CD4-positive, alpha-beta T cell (primary cell): Measurements from ENCODE around the gene MED31. TPM values are rescaled to one million over a fixed set of nuclear protein-coding genes. Genes with fewer than 3 reads are reported as not detected.
A peak's percentile ranks its signal among the peaks of the same experiment; 100 is the strongest.

Experiments
- ATAC-seq: fragments of 200-7000 bp; cut with Tn5 transposase; one replicate; pipeline ENCODE4 v1.10.0; 2022; ENCODE audit warnings: mild to moderate bottlenecking; ENCODE audit not compliant: poor library complexity
- CTCF ChIA-PET: fragments of 350-600 bp; sonication (Branson Sonifier 250); formaldehyde crosslinking; loops from one replicate; lab custom pipeline; 2021; ENCODE audit warnings: antibody characterized with exemption, inconsistent platforms; lab: Charles Lee
- POLR2A ChIA-PET: fragments of 350-600 bp; sonication (Branson Sonifier 250); formaldehyde crosslinking; loops from one replicate; lab custom pipeline; 2021; ENCODE audit warnings: antibody characterized with exemption, inconsistent platforms; lab: Charles Lee
- DNase-seq, 14 experiments: peaks; one replicate each; pipeline ENCODE4 v3.0.0-alpha.2; 2013 to 2020; ENCODE audit warnings: mixed read lengths in 2 of 14
- H3K27ac ChIP-seq, 2 donors: one replicate each; pipeline versions ENCODE4 v1.5.1 to v1.7.0; 2013; ENCODE audit warnings: low read length in 2 of 2, low read depth in 1 of 2, mild to moderate bottlenecking in 1 of 2
- H3K27me3 ChIP-seq, 2 experiments: 1 replicate in 1 of 2; 2 replicates in 1 of 2; pipeline versions ENCODE4 v1.6.1 to v1.7.0; 2013; ENCODE audit warnings: low read length in 2 of 2, control low read depth in 1 of 2, mild to moderate bottlenecking in 1 of 2, moderate library complexity in 1 of 2; ENCODE audit not compliant: insufficient read depth in 2 of 2, control insufficient read depth in 1 of 2
- H3K36me3 ChIP-seq: one replicate; pipeline ENCODE4 v1.6.1; 2013; ENCODE audit warnings: low read length, control low read depth; ENCODE audit not compliant: insufficient read depth
- H3K4me1 ChIP-seq: one replicate; pipeline ENCODE4 v1.6.1; 2013; ENCODE audit warnings: low read length, control low read depth; ENCODE audit not compliant: insufficient read depth
- H3K4me3 ChIP-seq: one replicate; pipeline ENCODE4 v1.5.1; 2013; ENCODE audit warnings: mild to moderate bottlenecking, low read length, moderate library complexity
- H3K9me3 ChIP-seq, 2 experiments: 1 replicate in 1 of 2; 2 replicates in 1 of 2; pipeline versions ENCODE4 v1.6.1 to v1.7.0; 2013; ENCODE audit warnings: low read length in 2 of 2, mild to moderate bottlenecking in 2 of 2, control low read depth in 1 of 2, moderate library complexity in 1 of 2; ENCODE audit not compliant: control insufficient read depth in 1 of 2, insufficient read depth in 1 of 2
- H3K27ac Mint-ChIP-seq: one replicate; pipeline ENCODE4 v1.8.0; 2020; ENCODE audit warnings: mixed read lengths
- H3K27me3 Mint-ChIP-seq: one replicate; pipeline ENCODE4 v1.8.0; 2021; ENCODE audit warnings: mixed read lengths
- H3K36me3 Mint-ChIP-seq: one replicate; pipeline ENCODE4 v1.8.0; 2021; ENCODE audit warnings: low read depth, mixed read lengths
- H3K4me1 Mint-ChIP-seq: one replicate; pipeline ENCODE4 v1.8.0; 2021; ENCODE audit warnings: low read depth, mixed read lengths
- H3K4me3 Mint-ChIP-seq: one replicate; pipeline ENCODE4 v1.8.0; 2020; ENCODE audit warnings: mild to moderate bottlenecking, mixed read lengths
- H3K9me3 Mint-ChIP-seq: one replicate; pipeline ENCODE4 v1.8.0; 2020; ENCODE audit warnings: mixed read lengths
- intact Hi-C, 2 experiments: fragments of 100-400 bp; cut with DNase I in 1 of 2; cut with micrococcal nuclease in 1 of 2; formaldehyde crosslinking; loops; one replicate each; pipeline versions ENCODE4 v1.15.1 to v1.9.0; 2023 to 2025; cut with DNase I, micrococcal nuclease
- total RNA-seq, 174 experiments: library from RNA in 2 of 174; stranded (reverse) in 2 of 174; gene quantifications; one replicate each; pipeline ENCODE4 v1.2.3 and lab custom pipeline; 2021 to 2026
- TF ChIP-seq, protein P1 (sequence below): fragments of 200-600 bp; IDR thresholded peaks from one replicate; pipeline ENCODE4 v1.8.0; 2022; ENCODE audit warnings: antibody characterized with exemption, mild to moderate bottlenecking

Gene MED31
- total RNA-seq, 2 experiments from 2014 or later: 31.4 to 32.0 TPM

DNA sequence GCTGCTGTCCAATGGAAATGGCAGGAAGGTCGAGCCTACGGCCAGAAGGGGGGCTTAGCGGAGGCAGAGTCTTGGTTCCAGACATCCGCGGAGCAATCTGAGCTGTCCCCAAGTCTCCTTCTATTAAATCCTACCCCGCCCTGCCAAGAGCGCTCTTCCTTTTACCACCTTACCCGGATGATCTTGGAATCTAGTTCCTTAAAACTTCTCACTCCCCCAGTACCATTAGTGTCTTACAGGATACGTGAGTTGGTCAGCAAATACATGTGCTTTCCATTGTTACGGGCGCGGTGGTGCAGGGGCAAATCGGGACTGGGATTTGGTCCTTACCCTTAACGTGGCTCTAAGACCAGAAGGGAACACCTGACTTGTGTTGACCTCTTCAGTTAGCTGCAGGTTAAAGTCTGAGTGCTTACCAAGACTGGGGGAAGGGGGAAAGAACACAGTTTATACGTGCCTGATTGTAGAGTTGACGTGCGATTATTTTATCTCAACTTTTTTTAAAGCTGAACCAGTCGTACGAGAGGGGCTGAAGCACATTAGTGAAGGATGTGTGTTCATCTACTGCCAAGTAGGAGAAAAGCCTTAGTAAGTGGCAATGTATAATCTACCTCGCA is 10.1 kb downstream of the MED31 start:
- peak overlapping the region; percentile 98 for H3K4me3 ChIP-seq
- H3K27me3 Mint-ChIP-seq: no peaks in the 10 kb centered on the region

GRCh38 chr17:6640536-6641246 is 10.7 kb downstream of the MED31 start, which contains the start of the genes KIAA0753 and TXNDC17:
KIAA0753 (minus strand) TSS chr17:6640711; CDS start chr17:6635103, 5,608 bp downstream.
TXNDC17 (plus strand) TSS chr17:6641060; CDS start chr17:6641083, 23 bp downstream.
- ATAC-seq: peak; percentile 81

More for the DNA sequence above, 10.1 kb downstream of the MED31 start:
- Mint-ChIP-seq H3K36me3 (peaks cover 58% of the 10 kb centered on the region), H3K4me3 (peak overlapping the region; percentile 99), H3K9me3 (no peaks in the 10 kb centered on the region), H3K4me1 (peaks cover 82% of the 10 kb centered on the region), H3K27ac (peak overlapping the region; percentile 95)
- ChIA-PET POLR2A (interaction anchor here (0.8 to 3.8 kb wide), 4 partner anchors 10 to 363 kb away, joined by 3 to 30 read pairs (median 8); partner anchors contain the start of genes C17orf100 and MED31), CTCF (interaction anchor here (0.7 to 1.4 kb wide), 3 partner anchors 9 to 1202 kb away, joined by 3 to 5 read pairs (median 3); partner anchors contain the start of gene C1QBP)
- peak in 3 of 14 experiments; percentile 7 to 39 (median 31) for DNase-seq
- no peaks in the 10 kb centered on the region for H3K9me3 ChIP-seq
- no peaks in the 10 kb centered on the region for H3K27me3 ChIP-seq
- ATAC-seq: peak; percentile 9
- peak overlapping the region; percentile 76 to 88 for H3K27ac ChIP-seq
- intact Hi-C loops: loop anchor here (1.0 to 10.0 kb wide), 4 partner anchors 10 to 1217 kb away; partner anchors contain the start of genes C17orf100 (in 1 of the 2), DERL2 (in 1 of the 2), MED31 (in 1 of the 2) and MIS12 (in 1 of the 2)
- peaks cover 38% of the 10 kb centered on the region for H3K4me1 ChIP-seq
- H3K36me3 ChIP-seq: peaks cover 32% of the 10 kb centered on the region
- TF ChIP-seq, protein P1, sequence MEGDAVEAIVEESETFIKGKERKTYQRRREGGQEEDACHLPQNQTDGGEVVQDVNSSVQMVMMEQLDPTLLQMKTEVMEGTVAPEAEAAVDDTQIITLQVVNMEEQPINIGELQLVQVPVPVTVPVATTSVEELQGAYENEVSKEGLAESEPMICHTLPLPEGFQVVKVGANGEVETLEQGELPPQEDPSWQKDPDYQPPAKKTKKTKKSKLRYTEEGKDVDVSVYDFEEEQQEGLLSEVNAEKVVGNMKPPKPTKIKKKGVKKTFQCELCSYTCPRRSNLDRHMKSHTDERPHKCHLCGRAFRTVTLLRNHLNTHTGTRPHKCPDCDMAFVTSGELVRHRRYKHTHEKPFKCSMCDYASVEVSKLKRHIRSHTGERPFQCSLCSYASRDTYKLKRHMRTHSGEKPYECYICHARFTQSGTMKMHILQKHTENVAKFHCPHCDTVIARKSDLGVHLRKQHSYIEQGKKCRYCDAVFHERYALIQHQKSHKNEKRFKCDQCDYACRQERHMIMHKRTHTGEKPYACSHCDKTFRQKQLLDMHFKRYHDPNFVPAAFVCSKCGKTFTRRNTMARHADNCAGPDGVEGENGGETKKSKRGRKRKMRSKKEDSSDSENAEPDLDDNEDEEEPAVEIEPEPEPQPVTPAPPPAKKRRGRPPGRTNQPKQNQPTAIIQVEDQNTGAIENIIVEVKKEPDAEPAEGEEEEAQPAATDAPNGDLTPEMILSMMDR: no peak

More at GRCh38 chr17:6640536-6641246, 10.7 kb downstream of the MED31 start, which contains the start of the genes KIAA0753 and TXNDC17:
- Mint-ChIP-seq H3K27ac (peak within 1 kb of the TSS; percentile 95), H3K4me3 (peak within 1 kb of the TSS; percentile 99), H3K36me3 (peaks cover 52% of the 10 kb centered on the region), H3K9me3 (no peaks in the 10 kb centered on the region), H3K4me1 (peaks cover 77% of the 10 kb centered on the region), H3K27me3 (no peaks in the 10 kb centered on the region)
- Histone ChIP-seq H3K27ac (peak within 1 kb of the TSS; percentile 76 to 88), H3K36me3 (peaks cover 28% of the 10 kb centered on the region), H3K27me3 (no peaks in the 10 kb centered on the region), H3K4me1 (peaks cover 38% of the 10 kb centered on the region), H3K9me3 (no peaks in the 10 kb centered on the region), H3K4me3 (peak within 1 kb of the TSS; percentile 98)
- intact Hi-C loops: loop anchor here (1.0 to 10.0 kb wide), 4 partner anchors 11 to 1216 kb away; partner anchors contain the start of genes C17orf100 (in 1 of the 2), DERL2 (in 1 of the 2), MED31 (in 1 of the 2) and MIS12 (in 1 of the 2)
- DNase-seq: peak; percentile 71 to 94 (median 88)
- ChIA-PET POLR2A (interaction anchor here (0.8 to 3.8 kb wide), 4 partner anchors 11 to 364 kb away, joined by 3 to 30 read pairs (median 8); partner anchors contain the start of genes C17orf100 and MED31), CTCF (no interaction called here)
- TF ChIP-seq, protein P1: no peak
